Measurements from ENCODE around the gene SPATA13.

SPATA13 gene

GRCh38 chr13:24274452-24275021 is 114.0 kb downstream of the SPATA13 start:
- H3K4me3 ChIP-seq (ENCODE audit: low read depth, low read length) = no peak overlapping the region
- no peak for DNase-seq (ENCODE audit: low read depth)
- no peak for TF ChIP-seq CTCF (IDR thresholded peaks at IDR 0.05; ENCODE audit: control insufficient read depth, extremely low read depth, insufficient read depth)

- TF ChIP-seq CTCF (IDR thresholded peaks at IDR 0.05; ENCODE audit: control insufficient read depth, extremely low read depth, insufficient read depth) = no peak
- DNase-seq (ENCODE audit: low read depth) = no peak
- H3K4me3 ChIP-seq (ENCODE audit: low read depth, low read length) = no peak overlapping the region
Observed at GRCh38 chr13:24275041-24275440, 114.5 kb downstream of the SPATA13 start.

GRCh38 chr13:24276306-24276705 is 115.8 kb downstream of the SPATA13 start:
- DNase-seq (ENCODE audit: low read depth) = no peak
- no peak overlapping the region for H3K4me3 ChIP-seq (ENCODE audit: low read depth, low read length)
- TF ChIP-seq CTCF (IDR thresholded peaks at IDR 0.05; ENCODE audit: control insufficient read depth, extremely low read depth, insufficient read depth) = no peak

- no peak overlapping the region for H3K4me3 ChIP-seq (ENCODE audit: low read depth, low read length)
- no peak for TF ChIP-seq CTCF (IDR thresholded peaks at IDR 0.05; ENCODE audit: control insufficient read depth, extremely low read depth, insufficient read depth)
- DNase-seq (ENCODE audit: low read depth) = no peak
Observed at GRCh38 chr13:24276861-24277260, 116.3 kb downstream of the SPATA13 start.

GRCh38 chr13:24277761-24278160 is 117.2 kb downstream of the SPATA13 start:
- no peak for DNase-seq (ENCODE audit: low read depth)
- TF ChIP-seq CTCF (IDR thresholded peaks at IDR 0.05; ENCODE audit: control insufficient read depth, extremely low read depth, insufficient read depth) = no peak
- no peak overlapping the region for H3K4me3 ChIP-seq (ENCODE audit: low read depth, low read length)

GRCh38 chr13:24279327-24280110 is 119.0 kb downstream of the SPATA13 start:
- DNase-seq (ENCODE audit: low read depth) = no peak
- H3K4me3 ChIP-seq (ENCODE audit: low read depth, low read length) = no peak overlapping the region
- TF ChIP-seq CTCF (IDR thresholded peaks at IDR 0.05; ENCODE audit: control insufficient read depth, extremely low read depth, insufficient read depth) = no peak
